WTC11 (cell line): Measurements from ENCODE around the gene SERPIND1. TPM values are rescaled to one million over a fixed set of nuclear protein-coding genes. Genes with fewer than 3 reads are reported as not detected.

Source experiments
- ATAC-seq: fragments of 200-7000 bp; cut with Tn5 transposase; 2 replicates; pipeline ENCODE4 v1.10.0; 2021; ENCODE audit warnings: mild to moderate bottlenecking, moderate library complexity
- CTCF ChIA-PET: fragments of 300-600 bp; sonication (Branson Sonifier 250); formaldehyde crosslinking; loops from one replicate; lab custom pipeline; 2021; ENCODE audit warnings: antibody characterized with exemption; lab: Charles Lee
- POLR2A ChIA-PET: fragments of 350-600 bp; sonication (Branson Sonifier 250); formaldehyde crosslinking; loops from one replicate; lab custom pipeline; 2021; ENCODE audit warnings: antibody characterized with exemption; lab: Charles Lee
- DNase-seq: peaks from one replicate; pipeline ENCODE4 v3.0.0; 2021; ENCODE audit warnings: low spot score
- H3K27ac Mint-ChIP-seq: 2 replicates; pipeline ENCODE4 v1.8.0; 2021; ENCODE audit warnings: mixed read lengths
- H3K27me3 Mint-ChIP-seq: 2 replicates; pipeline ENCODE4 v1.8.0; 2021; ENCODE audit warnings: low read depth, mild to moderate bottlenecking, moderate library complexity, mixed read lengths
- H3K36me3 Mint-ChIP-seq: 2 replicates; pipeline ENCODE4 v1.8.0; 2021; ENCODE audit warnings: mixed read lengths
- H3K4me1 Mint-ChIP-seq: 2 replicates; pipeline ENCODE4 v1.8.0; 2022; ENCODE audit warnings: mixed read lengths
- H3K4me3 Mint-ChIP-seq: 2 replicates; pipeline ENCODE4 v1.8.0; 2021; ENCODE audit warnings: mild to moderate bottlenecking, moderate library complexity, mixed read lengths
- H3K9me3 Mint-ChIP-seq: 2 replicates; pipeline ENCODE4 v1.8.0; 2021; ENCODE audit warnings: mixed read lengths
- FOXJ3 ChIP-seq: sonication (generic); formaldehyde crosslinking; IDR thresholded peaks from 2 replicates; pipeline ENCODE4 v1.9.0; 2021; ENCODE audit warnings: missing genetic modification reagents, mild to moderate bottlenecking, borderline replicate concordance
- FOXK1 ChIP-seq: sonication (generic); formaldehyde crosslinking; IDR thresholded peaks from 2 replicates; pipeline ENCODE4 v1.8.0; 2022; ENCODE audit warnings: mild to moderate bottlenecking, moderate library complexity, missing genetic modification reagents
- MXD4 ChIP-seq: fragments of 250-450 bp; sonication (Bioruptor Pico); IDR thresholded peaks from 2 replicates; pipeline ENCODE4 v1.8.0; 2021; ENCODE audit warnings: mild to moderate bottlenecking, moderate library complexity, borderline replicate concordance
- NFE2L1 ChIP-seq: sonication (generic); formaldehyde crosslinking; IDR thresholded peaks from 2 replicates; pipeline ENCODE4 v1.8.1; 2023; ENCODE audit warnings: missing genetic modification reagents
- OVOL2 ChIP-seq: fragments of 250-450 bp; sonication (Bioruptor Pico); IDR thresholded peaks from 2 replicates; pipeline ENCODE4 v1.9.0; 2021; ENCODE audit warnings: mild to moderate bottlenecking, borderline replicate concordance
- SMAD3 ChIP-seq: sonication (generic); formaldehyde crosslinking; IDR thresholded peaks from 2 replicates; pipeline ENCODE4 v1.8.0; 2022; ENCODE audit warnings: missing genetic modification reagents, mild to moderate bottlenecking, borderline replicate concordance
- SOX15 ChIP-seq: fragments of 250-450 bp; sonication (Bioruptor Pico); IDR thresholded peaks from 2 replicates; pipeline ENCODE4 v1.9.0; 2021; ENCODE audit warnings: mild to moderate bottlenecking
- TEAD1 ChIP-seq: sonication (generic); formaldehyde crosslinking; IDR thresholded peaks from 2 replicates; pipeline ENCODE4 v1.8.0; 2022; ENCODE audit warnings: mild to moderate bottlenecking, missing genetic modification reagents
- USF1 ChIP-seq: sonication (generic); formaldehyde crosslinking; IDR thresholded peaks from 2 replicates; pipeline ENCODE4 v1.8.0; 2022; ENCODE audit warnings: mild to moderate bottlenecking, missing genetic modification reagents
- ZNF121 ChIP-seq: sonication (generic); formaldehyde crosslinking; IDR thresholded peaks from 2 replicates; pipeline ENCODE4 v1.8.0; 2023; ENCODE audit warnings: missing genetic modification reagents
- ZNF396 ChIP-seq: fragments of 250-450 bp; sonication (Bioruptor Pico); IDR thresholded peaks from 2 replicates; pipeline ENCODE4 v1.8.0; 2021; ENCODE audit warnings: mild to moderate bottlenecking, moderate library complexity, borderline replicate concordance
- ZNF416 ChIP-seq: fragments of 250-450 bp; sonication (Bioruptor Pico); IDR thresholded peaks from 2 replicates; pipeline ENCODE4 v1.9.0; 2021; ENCODE audit warnings: mild to moderate bottlenecking, inconsistent platforms
- ZNF423 ChIP-seq: fragments of 250-450 bp; sonication (Bioruptor Pico); IDR thresholded peaks from 2 replicates; pipeline ENCODE4 v2.1.2; 2022; ENCODE audit warnings: mild to moderate bottlenecking, moderate library complexity
- ZNF532 ChIP-seq: fragments of 250-450 bp; sonication (Bioruptor Pico); IDR thresholded peaks from 2 replicates; pipeline ENCODE4 v1.9.0; 2021; ENCODE audit warnings: mild to moderate bottlenecking, borderline replicate concordance
- total RNA-seq: library from RNA; stranded (reverse); gene quantifications from 3 replicates; pipeline ENCODE4 v1.2.3, GENCODE V29; 2021
- TF ChIP-seq, protein P1 (sequence below): sonication (generic); formaldehyde crosslinking; IDR thresholded peaks from 2 replicates; pipeline ENCODE4 v1.8.1; 2023; ENCODE audit warnings: mild to moderate bottlenecking, missing genetic modification reagents, moderate library complexity
- TF ChIP-seq, protein P2 (sequence below): sonication (generic); formaldehyde crosslinking; conservative IDR thresholded peaks from 2 replicates; pipeline ENCODE4 v1.8.1; 2022; ENCODE audit warnings: mild to moderate bottlenecking, missing genetic modification reagents
- TF ChIP-seq, protein P3 (sequence below): fragments of 250-450 bp; sonication (Bioruptor Pico); IDR thresholded peaks from 2 replicates; pipeline ENCODE4 v2.1.2; 2022; ENCODE audit warnings: mild to moderate bottlenecking, moderate library complexity
- TF ChIP-seq, protein P4 (sequence below): sonication (generic); formaldehyde crosslinking; conservative IDR thresholded peaks from 2 replicates; pipeline ENCODE4 v1.8.1; 2023; ENCODE audit warnings: mild to moderate bottlenecking, low read depth, missing genetic modification reagents, moderate library complexity
- TF ChIP-seq, protein P5 (sequence below): sonication (generic); formaldehyde crosslinking; IDR thresholded peaks from 2 replicates; pipeline ENCODE4 v1.8.0; 2022; ENCODE audit warnings: mild to moderate bottlenecking, missing genetic modification reagents

SERPIND1 gene
- total RNA-seq, 1 experiment from 2014 or later: 0.22 TPM

GRCh38 chr22:20765938-20766337 is 8.0 kb upstream of the SERPIND1 start:
- no peak for ATAC-seq
- Mint-ChIP-seq H3K27me3 (no peaks in the 10 kb centered on the region), H3K4me1 (no peaks in the 10 kb centered on the region), H3K9me3 (no peaks in the 10 kb centered on the region), H3K4me3 (no peak overlapping the region), H3K27ac (no peak overlapping the region), H3K36me3 (peaks cover 13% of the 10 kb centered on the region)
- no peak for TF ChIP-seq SMAD3 (CRISPR knock-in tag)
- TF ChIP-seq ZNF532: no peak
- TF ChIP-seq USF1: no peak
- no peak for TF ChIP-seq OVOL2
- TF ChIP-seq, protein P1, sequence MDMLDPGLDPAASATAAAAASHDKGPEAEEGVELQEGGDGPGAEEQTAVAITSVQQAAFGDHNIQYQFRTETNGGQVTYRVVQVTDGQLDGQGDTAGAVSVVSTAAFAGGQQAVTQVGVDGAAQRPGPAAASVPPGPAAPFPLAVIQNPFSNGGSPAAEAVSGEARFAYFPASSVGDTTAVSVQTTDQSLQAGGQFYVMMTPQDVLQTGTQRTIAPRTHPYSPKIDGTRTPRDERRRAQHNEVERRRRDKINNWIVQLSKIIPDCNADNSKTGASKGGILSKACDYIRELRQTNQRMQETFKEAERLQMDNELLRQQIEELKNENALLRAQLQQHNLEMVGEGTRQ (CRISPR knock-in tag): no peak
- TF ChIP-seq, protein P2, sequence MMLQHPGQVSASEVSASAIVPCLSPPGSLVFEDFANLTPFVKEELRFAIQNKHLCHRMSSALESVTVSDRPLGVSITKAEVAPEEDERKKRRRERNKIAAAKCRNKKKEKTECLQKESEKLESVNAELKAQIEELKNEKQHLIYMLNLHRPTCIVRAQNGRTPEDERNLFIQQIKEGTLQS: no peak
- TF ChIP-seq FOXJ3 (CRISPR knock-in tag): no peak
- no peak for TF ChIP-seq ZNF121 (CRISPR knock-in tag)
- no peak for TF ChIP-seq NFE2L1 (CRISPR knock-in tag)
- TF ChIP-seq, protein P3, sequence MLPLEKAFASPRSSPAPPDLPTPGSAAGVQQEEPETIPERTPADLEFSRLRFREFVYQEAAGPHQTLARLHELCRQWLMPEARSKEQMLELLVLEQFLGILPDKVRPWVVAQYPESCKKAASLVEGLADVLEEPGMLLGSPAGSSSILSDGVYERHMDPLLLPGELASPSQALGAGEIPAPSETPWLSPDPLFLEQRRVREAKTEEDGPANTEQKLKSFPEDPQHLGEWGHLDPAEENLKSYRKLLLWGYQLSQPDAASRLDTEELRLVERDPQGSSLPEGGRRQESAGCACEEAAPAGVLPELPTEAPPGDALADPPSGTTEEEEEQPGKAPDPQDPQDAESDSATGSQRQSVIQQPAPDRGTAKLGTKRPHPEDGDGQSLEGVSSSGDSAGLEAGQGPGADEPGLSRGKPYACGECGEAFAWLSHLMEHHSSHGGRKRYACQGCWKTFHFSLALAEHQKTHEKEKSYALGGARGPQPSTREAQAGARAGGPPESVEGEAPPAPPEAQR: no peak
- no peak for TF ChIP-seq FOXK1 (CRISPR knock-in tag)
- TF ChIP-seq ZNF416 (CRISPR knock-in tag): no peak
- TF ChIP-seq TEAD1 (CRISPR knock-in tag): no peak
- TF ChIP-seq MXD4 (CRISPR knock-in tag): no peak
- TF ChIP-seq, protein P4, sequence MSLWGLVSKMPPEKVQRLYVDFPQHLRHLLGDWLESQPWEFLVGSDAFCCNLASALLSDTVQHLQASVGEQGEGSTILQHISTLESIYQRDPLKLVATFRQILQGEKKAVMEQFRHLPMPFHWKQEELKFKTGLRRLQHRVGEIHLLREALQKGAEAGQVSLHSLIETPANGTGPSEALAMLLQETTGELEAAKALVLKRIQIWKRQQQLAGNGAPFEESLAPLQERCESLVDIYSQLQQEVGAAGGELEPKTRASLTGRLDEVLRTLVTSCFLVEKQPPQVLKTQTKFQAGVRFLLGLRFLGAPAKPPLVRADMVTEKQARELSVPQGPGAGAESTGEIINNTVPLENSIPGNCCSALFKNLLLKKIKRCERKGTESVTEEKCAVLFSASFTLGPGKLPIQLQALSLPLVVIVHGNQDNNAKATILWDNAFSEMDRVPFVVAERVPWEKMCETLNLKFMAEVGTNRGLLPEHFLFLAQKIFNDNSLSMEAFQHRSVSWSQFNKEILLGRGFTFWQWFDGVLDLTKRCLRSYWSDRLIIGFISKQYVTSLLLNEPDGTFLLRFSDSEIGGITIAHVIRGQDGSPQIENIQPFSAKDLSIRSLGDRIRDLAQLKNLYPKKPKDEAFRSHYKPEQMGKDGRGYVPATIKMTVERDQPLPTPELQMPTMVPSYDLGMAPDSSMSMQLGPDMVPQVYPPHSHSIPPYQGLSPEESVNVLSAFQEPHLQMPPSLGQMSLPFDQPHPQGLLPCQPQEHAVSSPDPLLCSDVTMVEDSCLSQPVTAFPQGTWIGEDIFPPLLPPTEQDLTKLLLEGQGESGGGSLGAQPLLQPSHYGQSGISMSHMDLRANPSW (CRISPR knock-in tag): no peak
- no peak for TF ChIP-seq ZNF423 (CRISPR knock-in tag)
- ChIA-PET POLR2A (no interaction called here), CTCF (interaction anchor here (0.6 kb wide), 1 partner anchor 19 kb away, joined by 3 read pairs; no protein-coding TSS in a partner anchor)
- DNase-seq: no peak

DNA sequence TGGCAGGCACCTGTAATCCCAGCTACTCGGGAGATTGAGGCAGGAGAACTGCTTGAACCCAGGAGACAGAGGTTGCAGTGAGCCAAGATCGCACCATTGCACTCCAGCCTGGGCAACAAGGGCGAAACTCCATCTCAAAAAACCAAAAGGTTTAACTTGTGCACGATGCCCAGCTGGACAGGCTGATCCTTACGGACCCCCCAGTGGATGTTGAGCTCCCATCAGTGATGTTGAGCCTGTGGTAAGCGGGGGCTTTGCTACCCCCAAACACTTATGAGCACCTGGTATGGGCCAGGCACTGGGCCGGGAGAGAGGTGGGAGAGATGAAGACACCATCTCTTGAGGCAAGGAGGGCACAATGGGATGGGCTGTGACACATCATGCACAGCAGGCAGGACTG is 7.4 kb upstream of the SERPIND1 start:
- H3K27ac Mint-ChIP-seq: no peak overlapping the region
- H3K36me3 Mint-ChIP-seq: peaks cover 13% of the 10 kb centered on the region
- CTCF ChIA-PET: no interaction called here
- no peaks in the 10 kb centered on the region for H3K9me3 Mint-ChIP-seq
- no peak overlapping the region for H3K4me3 Mint-ChIP-seq
- no peak for ATAC-seq
- H3K27me3 Mint-ChIP-seq: no peaks in the 10 kb centered on the region
- no peak for DNase-seq
- H3K4me1 Mint-ChIP-seq: no peaks in the 10 kb centered on the region
- POLR2A ChIA-PET: no interaction called here
- TF ChIP-seq, protein P4 (CRISPR knock-in tag): no peak
- TF ChIP-seq, protein P3: no peak
- TF ChIP-seq SOX15 (CRISPR knock-in tag) (no peak), ZNF396 (CRISPR knock-in tag) (no peak)
- TF ChIP-seq, protein P5, sequence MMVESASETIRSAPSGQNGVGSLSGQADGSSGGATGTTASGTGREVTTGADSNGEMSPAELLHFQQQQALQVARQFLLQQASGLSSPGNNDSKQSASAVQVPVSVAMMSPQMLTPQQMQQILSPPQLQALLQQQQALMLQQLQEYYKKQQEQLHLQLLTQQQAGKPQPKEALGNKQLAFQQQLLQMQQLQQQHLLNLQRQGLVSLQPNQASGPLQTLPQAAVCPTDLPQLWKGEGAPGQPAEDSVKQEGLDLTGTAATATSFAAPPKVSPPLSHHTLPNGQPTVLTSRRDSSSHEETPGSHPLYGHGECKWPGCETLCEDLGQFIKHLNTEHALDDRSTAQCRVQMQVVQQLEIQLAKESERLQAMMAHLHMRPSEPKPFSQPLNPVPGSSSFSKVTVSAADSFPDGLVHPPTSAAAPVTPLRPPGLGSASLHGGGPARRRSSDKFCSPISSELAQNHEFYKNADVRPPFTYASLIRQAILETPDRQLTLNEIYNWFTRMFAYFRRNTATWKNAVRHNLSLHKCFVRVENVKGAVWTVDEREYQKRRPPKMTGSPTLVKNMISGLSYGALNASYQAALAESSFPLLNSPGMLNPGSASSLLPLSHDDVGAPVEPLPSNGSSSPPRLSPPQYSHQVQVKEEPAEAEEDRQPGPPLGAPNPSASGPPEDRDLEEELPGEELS (CRISPR knock-in tag): no peak
